Liver (tissue), 9 donors: ENCODE data around the gene FLVCR2. TPM values are rescaled to one million over a fixed set of nuclear protein-coding genes. Genes with fewer than 3 reads are reported as not detected.
A peak's percentile ranks its signal among the peaks of the same experiment; 100 is the strongest.

Source experiments
- DNase-seq: peaks from one replicate; pipeline ENCODE4 v3.0.0-alpha.2; 2017; ENCODE audit warnings: low spot score
- H3K27ac ChIP-seq, 2 donors: one replicate each; pipeline ENCODE4 v1.7.0; 2013; ENCODE audit warnings: inconsistent platforms in 2 of 2, low read length in 2 of 2, control low read depth in 1 of 2, low read depth in 1 of 2, mild to moderate bottlenecking in 1 of 2
- H3K27me3 ChIP-seq, 4 donors: one replicate each; pipeline versions ENCODE4 v1.6.1 to v1.7.0; 2013; ENCODE audit warnings: low read length in 3 of 4, inconsistent platforms in 1 of 4, mild to moderate bottlenecking in 1 of 4, moderate library complexity in 1 of 4; ENCODE audit not compliant: control insufficient read depth in 4 of 4, insufficient read depth in 4 of 4
- H3K36me3 ChIP-seq, 4 donors: one replicate each; pipeline versions ENCODE4 v1.6.1 to v1.7.0; 2013; ENCODE audit warnings: low read length in 3 of 4, mild to moderate bottlenecking in 3 of 4, low read depth in 1 of 4, moderate library complexity in 1 of 4; ENCODE audit not compliant: control insufficient read depth in 4 of 4, insufficient read depth in 3 of 4
- H3K4me1 ChIP-seq, 4 donors: one replicate each; pipeline versions ENCODE4 v1.6.1 to v1.7.0; 2013; ENCODE audit warnings: low read length in 3 of 4, mild to moderate bottlenecking in 3 of 4, moderate library complexity in 1 of 4; ENCODE audit not compliant: control insufficient read depth in 4 of 4, insufficient read depth in 4 of 4
- H3K4me3 ChIP-seq, 3 donors: one replicate each; pipeline versions ENCODE4 v1.6.1 to v1.7.0; 2013; ENCODE audit warnings: low read length in 3 of 3, control low read depth in 1 of 3, low read depth in 1 of 3, mild to moderate bottlenecking in 1 of 3
- H3K9ac ChIP-seq, 2 donors: one replicate each; pipeline ENCODE4 v1.7.0; 2013; ENCODE audit warnings: low read length in 2 of 2, mild to moderate bottlenecking in 2 of 2, moderate library complexity in 2 of 2, control low read depth in 1 of 2, low read depth in 1 of 2
- H3K9me3 ChIP-seq, 4 donors: one replicate each; pipeline versions ENCODE4 v1.6.1 to v1.7.0; 2013; ENCODE audit warnings: low read length in 3 of 4; ENCODE audit not compliant: control insufficient read depth in 4 of 4
- ATF3 ChIP-seq: IDR thresholded peaks from 2 replicates; pipeline ENCODE4 v1.6.1; 2016; ENCODE audit warnings: antibody characterized with exemption
- EGR1 ChIP-seq, 2 donors: IDR thresholded peaks; 2 replicates each; pipeline ENCODE4 v1.6.1; 2016 to 2018; ENCODE audit warnings: antibody characterized with exemption in 2 of 2, low read depth in 2 of 2
- FOXA1 ChIP-seq: IDR thresholded peaks from 2 replicates; pipeline ENCODE4 v1.6.1; 2016; ENCODE audit warnings: antibody characterized with exemption
- FOXA2 ChIP-seq: IDR thresholded peaks from 2 replicates; pipeline ENCODE4 v1.6.1; 2016; ENCODE audit warnings: antibody characterized with exemption
- GABPA ChIP-seq, 2 donors: IDR thresholded peaks in 1 of 2; conservative IDR thresholded peaks in 1 of 2; 2 replicates each; pipeline ENCODE4 v1.6.1; 2016; ENCODE audit warnings: antibody characterized with exemption in 2 of 2, mild to moderate bottlenecking in 1 of 2, moderate library complexity in 1 of 2
- HNF4A ChIP-seq, 2 donors: conservative IDR thresholded peaks; 2 replicates each; pipeline ENCODE4 v1.6.1; 2016; ENCODE audit warnings: antibody characterized with exemption in 2 of 2, mild to moderate bottlenecking in 2 of 2
- HNF4G ChIP-seq: IDR thresholded peaks from 2 replicates; pipeline ENCODE4 v1.6.1; 2016; ENCODE audit warnings: antibody characterized with exemption
- JUND ChIP-seq, 2 donors: IDR thresholded peaks; 2 replicates each; pipeline ENCODE4 v1.6.1; 2016; ENCODE audit warnings: antibody characterized with exemption in 2 of 2
- NR2F2 ChIP-seq: IDR thresholded peaks from 2 replicates; pipeline ENCODE4 v1.6.1; 2016; ENCODE audit warnings: antibody characterized with exemption
- RAD21 ChIP-seq, 2 donors: IDR thresholded peaks; 2 replicates each; pipeline ENCODE4 v1.6.1; 2016; ENCODE audit warnings: antibody characterized with exemption in 2 of 2, mild to moderate bottlenecking in 2 of 2
- REST ChIP-seq: IDR thresholded peaks from 2 replicates; pipeline ENCODE4 v1.6.1; 2016; ENCODE audit warnings: antibody characterized with exemption, mild to moderate bottlenecking
- RXRA ChIP-seq, 2 donors: IDR thresholded peaks; 2 replicates each; pipeline ENCODE4 v1.6.1; 2017 to 2018; ENCODE audit warnings: antibody characterized with exemption in 2 of 2, mild to moderate bottlenecking in 1 of 2
- SP1 ChIP-seq: IDR thresholded peaks from 2 replicates; pipeline ENCODE4 v1.6.1; 2018; ENCODE audit warnings: antibody characterized with exemption, mild to moderate bottlenecking
- TAF1 ChIP-seq: conservative IDR thresholded peaks from 2 replicates; pipeline ENCODE4 v1.6.1; 2016; ENCODE audit warnings: antibody characterized with exemption, mild to moderate bottlenecking
- YY1 ChIP-seq: IDR thresholded peaks from 2 replicates; pipeline ENCODE4 v1.6.1; 2016; ENCODE audit warnings: antibody characterized with exemption, mild to moderate bottlenecking
- WGBS: extraction: QIAGEN DNeasy Blood & Tissue Kit; methylation state at CpG from one replicate; pipeline ENCODE4 v1.1.7; 2013; 5-methylcytosine and 5-hydroxymethylcytosine counted together
- polyA plus RNA-seq, 2 donors: library from polyadenylated mRNA; stranded (reverse) in 1 of 2; unstranded in 1 of 2; fragments of 200-250 nt in 1 of 2; fragments of >200 nt in 1 of 2; fragmentation: Nextera tagmentation in 1 of 2; extraction: Ambion mirVana in 1 of 2; gene quantifications; one replicate each; pipeline versions ENCODE4 v1.2.1 to v1.2.3, GENCODE V29; 2013 to 2015
- total RNA-seq, 2 donors: library from RNA; depleted of rRNA; stranded (reverse); fragments of >200 nt; gene quantifications; one replicate each; pipeline ENCODE4 v1.2.3, GENCODE V29; 2014
- TF ChIP-seq, protein P1 (sequence below): IDR thresholded peaks from 2 replicates; pipeline ENCODE4 v1.6.1; 2016; ENCODE audit warnings: antibody characterized with exemption
- TF ChIP-seq, protein P2 (sequence below): IDR thresholded peaks from 2 replicates; pipeline ENCODE4 v1.6.1; 2016; ENCODE audit warnings: antibody characterized with exemption
- TF ChIP-seq, protein P3 (sequence below): fragments of 150-350 bp; IDR thresholded peaks from 2 replicates; pipeline ENCODE4 v1.5.1; 2017; ENCODE audit warnings: improper control_type of control experiment, low read depth, low read length; ENCODE audit not compliant: missing input control
- donor health status: healthy.
- donor health status: healthy.
- donor health status: healthy.
- donor health status: healthy.
- donor health status: healthy.

Gene FLVCR2
- total and polyA plus RNA-seq, 4 donors, result 8.7 to 13.1 (median 11.3) TPM

GRCh38 chr14:75559451-75560222, 18.8 kb upstream of the FLVCR2 start:
- peaks cover 0 to 6% (median under 1%) of the 10 kb centered on the region in 4 donors for H3K9me3 ChIP-seq
- H3K27ac ChIP-seq, result no peak overlapping the region
- no peaks in the 10 kb centered on the region for H3K36me3 ChIP-seq
- TF ChIP-seq RAD21 (IDR thresholded peaks at IDR 0.05) (peak in 1 of 2 donors; percentile 21), JUND (IDR thresholded peaks at IDR 0.05) (peak in 1 of 2 donors; percentile 23), GABPA (IDR thresholded peaks at IDR 0.05 in 1 of 2, conservative IDR thresholded peaks at IDR 0.05 in 1 of 2) (no peak)
- DNase-seq, result no peak
- H3K4me1 ChIP-seq, result peaks cover 0 to 6% (median 3%) of the 10 kb centered on the region in 4 donors
- no peaks in the 10 kb centered on the region for H3K27me3 ChIP-seq
- H3K9ac ChIP-seq, result no peak overlapping the region
- no peak overlapping the region for H3K4me3 ChIP-seq
- WGBS, result 94% methylated on average over 6 of the region's 6 CpGs

GRCh38 chr14:75561013-75561432, 17.4 kb upstream of the FLVCR2 start:
- Histone ChIP-seq H3K27ac (no peak overlapping the region), H3K27me3 (no peaks in the 10 kb centered on the region), H3K4me3 (no peak overlapping the region), H3K36me3 (no peaks in the 10 kb centered on the region), H3K9me3 (peaks cover 0 to 6% (median under 1%) of the 10 kb centered on the region in 4 donors), H3K4me1 (peaks cover 0 to 6% (median 3%) of the 10 kb centered on the region in 4 donors), H3K9ac (no peak overlapping the region)
- WGBS, result under 1% methylated on average over 6 of the region's 6 CpGs
- TF ChIP-seq ATF3, result no peak
- TF ChIP-seq JUND (IDR thresholded peaks at IDR 0.05), result peak in 1 of 2 donors; percentile 27
- TF ChIP-seq, protein P1, sequence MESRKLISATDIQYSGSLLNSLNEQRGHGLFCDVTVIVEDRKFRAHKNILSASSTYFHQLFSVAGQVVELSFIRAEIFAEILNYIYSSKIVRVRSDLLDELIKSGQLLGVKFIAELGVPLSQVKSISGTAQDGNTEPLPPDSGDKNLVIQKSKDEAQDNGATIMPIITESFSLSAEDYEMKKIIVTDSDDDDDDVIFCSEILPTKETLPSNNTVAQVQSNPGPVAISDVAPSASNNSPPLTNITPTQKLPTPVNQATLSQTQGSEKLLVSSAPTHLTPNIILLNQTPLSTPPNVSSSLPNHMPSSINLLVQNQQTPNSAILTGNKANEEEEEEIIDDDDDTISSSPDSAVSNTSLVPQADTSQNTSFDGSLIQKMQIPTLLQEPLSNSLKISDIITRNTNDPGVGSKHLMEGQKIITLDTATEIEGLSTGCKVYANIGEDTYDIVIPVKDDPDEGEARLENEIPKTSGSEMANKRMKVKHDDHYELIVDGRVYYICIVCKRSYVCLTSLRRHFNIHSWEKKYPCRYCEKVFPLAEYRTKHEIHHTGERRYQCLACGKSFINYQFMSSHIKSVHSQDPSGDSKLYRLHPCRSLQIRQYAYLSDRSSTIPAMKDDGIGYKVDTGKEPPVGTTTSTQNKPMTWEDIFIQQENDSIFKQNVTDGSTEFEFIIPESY, result no peak
- TF ChIP-seq HNF4A (conservative IDR thresholded peaks at IDR 0.05), result no peak
- TF ChIP-seq YY1, result no peak
- no peak for TF ChIP-seq GABPA (IDR thresholded peaks at IDR 0.05 in 1 of 2, conservative IDR thresholded peaks at IDR 0.05 in 1 of 2)
- no peak for TF ChIP-seq FOXA1
- TF ChIP-seq, protein P2, sequence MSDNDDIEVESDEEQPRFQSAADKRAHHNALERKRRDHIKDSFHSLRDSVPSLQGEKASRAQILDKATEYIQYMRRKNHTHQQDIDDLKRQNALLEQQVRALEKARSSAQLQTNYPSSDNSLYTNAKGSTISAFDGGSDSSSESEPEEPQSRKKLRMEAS, result no peak
- no peak for TF ChIP-seq TAF1
- peak; percentile 48 for TF ChIP-seq SP1
- peak; percentile 35 to 43 for TF ChIP-seq RXRA (IDR thresholded peaks at IDR 0.05)
- TF ChIP-seq EGR1 (IDR thresholded peaks at IDR 0.05; ENCODE audit: low read depth in 2 of 2), result no peak
- TF ChIP-seq HNF4G, result no peak
- TF ChIP-seq REST, result no peak
- TF ChIP-seq, protein P3, sequence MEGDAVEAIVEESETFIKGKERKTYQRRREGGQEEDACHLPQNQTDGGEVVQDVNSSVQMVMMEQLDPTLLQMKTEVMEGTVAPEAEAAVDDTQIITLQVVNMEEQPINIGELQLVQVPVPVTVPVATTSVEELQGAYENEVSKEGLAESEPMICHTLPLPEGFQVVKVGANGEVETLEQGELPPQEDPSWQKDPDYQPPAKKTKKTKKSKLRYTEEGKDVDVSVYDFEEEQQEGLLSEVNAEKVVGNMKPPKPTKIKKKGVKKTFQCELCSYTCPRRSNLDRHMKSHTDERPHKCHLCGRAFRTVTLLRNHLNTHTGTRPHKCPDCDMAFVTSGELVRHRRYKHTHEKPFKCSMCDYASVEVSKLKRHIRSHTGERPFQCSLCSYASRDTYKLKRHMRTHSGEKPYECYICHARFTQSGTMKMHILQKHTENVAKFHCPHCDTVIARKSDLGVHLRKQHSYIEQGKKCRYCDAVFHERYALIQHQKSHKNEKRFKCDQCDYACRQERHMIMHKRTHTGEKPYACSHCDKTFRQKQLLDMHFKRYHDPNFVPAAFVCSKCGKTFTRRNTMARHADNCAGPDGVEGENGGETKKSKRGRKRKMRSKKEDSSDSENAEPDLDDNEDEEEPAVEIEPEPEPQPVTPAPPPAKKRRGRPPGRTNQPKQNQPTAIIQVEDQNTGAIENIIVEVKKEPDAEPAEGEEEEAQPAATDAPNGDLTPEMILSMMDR, result peak; percentile 89
- TF ChIP-seq RAD21 (IDR thresholded peaks at IDR 0.05), result peak; percentile 99
- TF ChIP-seq FOXA2, result no peak
- no peak for TF ChIP-seq NR2F2
- peak; percentile 62 for DNase-seq
